Measurements from ENCODE around the gene MRTFB.
"Not testable (repeated sequence)": the region's sequence is repeated elsewhere in the genome, so short reads cannot be mapped to it uniquely, and the experiment has no call there.

MRTFB gene

GRCh38 chr16:14104066-14104465, 32.9 kb downstream of the MRTFB start:
- no peak for DNase-seq (ENCODE audit: low spot score)

GRCh38 chr16:14105760-14106375, 34.7 kb downstream of the MRTFB start:
- peak; percentile 15 for DNase-seq (ENCODE audit: low spot score)

DNA sequence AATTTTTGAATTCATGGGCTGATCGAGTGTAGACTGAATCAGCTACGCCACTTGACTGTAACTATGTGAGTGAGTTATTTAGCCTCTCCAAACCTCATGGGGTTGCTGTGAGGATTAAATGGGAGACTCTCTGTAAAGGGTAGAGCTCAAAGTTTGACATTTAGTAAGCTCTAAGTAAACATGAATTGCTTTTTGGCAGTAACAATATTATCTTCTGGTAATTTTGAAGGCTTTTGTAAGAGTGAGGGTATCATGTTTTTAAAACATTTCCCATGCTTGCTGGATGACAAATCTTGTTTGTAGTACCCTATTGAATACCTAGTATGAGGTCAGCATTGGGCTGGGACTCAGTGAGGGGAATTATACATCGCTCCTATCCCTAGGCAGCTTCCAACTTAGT, 35.3 kb downstream of the MRTFB start:
- DNase-seq (ENCODE audit: low spot score) = no peak

GRCh38 chr16:14106961-14107360, 35.8 kb downstream of the MRTFB start:
- no peak for DNase-seq (ENCODE audit: low spot score)

DNA sequence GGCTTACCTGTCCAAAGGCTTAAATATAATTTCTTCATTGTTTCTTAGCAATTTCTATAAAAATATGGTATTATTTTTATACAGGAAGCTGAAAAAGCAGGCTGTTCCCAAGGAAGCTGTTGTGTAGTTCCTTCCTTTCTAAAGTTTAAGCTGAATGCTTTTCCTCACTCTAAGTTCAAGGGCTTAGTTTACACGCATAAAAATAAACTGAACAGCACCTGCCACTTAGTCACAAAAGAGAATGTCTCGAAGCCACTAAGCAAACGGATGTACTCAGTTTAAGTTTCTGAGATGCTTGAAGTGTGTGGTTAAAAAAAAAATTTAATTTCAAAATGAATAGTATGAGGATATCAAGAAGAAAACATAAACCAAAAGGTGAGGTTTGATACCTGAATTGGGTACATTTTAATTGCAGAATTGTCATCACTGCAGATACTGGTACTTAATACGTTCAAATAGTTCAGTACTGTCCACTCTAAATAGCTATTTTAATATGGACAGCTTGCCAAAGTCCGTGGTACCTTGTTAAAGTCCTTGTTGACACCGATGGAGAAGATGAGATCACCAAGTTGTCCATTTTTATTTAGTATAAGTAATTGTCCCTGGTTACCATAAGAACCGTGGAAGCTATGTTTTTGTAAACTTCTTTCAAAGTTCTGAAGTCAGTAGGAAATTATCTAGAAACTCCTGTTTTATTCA, 38.1 kb downstream of the MRTFB start:
- DNase-seq (ENCODE audit: low spot score) = no peak

DNA sequence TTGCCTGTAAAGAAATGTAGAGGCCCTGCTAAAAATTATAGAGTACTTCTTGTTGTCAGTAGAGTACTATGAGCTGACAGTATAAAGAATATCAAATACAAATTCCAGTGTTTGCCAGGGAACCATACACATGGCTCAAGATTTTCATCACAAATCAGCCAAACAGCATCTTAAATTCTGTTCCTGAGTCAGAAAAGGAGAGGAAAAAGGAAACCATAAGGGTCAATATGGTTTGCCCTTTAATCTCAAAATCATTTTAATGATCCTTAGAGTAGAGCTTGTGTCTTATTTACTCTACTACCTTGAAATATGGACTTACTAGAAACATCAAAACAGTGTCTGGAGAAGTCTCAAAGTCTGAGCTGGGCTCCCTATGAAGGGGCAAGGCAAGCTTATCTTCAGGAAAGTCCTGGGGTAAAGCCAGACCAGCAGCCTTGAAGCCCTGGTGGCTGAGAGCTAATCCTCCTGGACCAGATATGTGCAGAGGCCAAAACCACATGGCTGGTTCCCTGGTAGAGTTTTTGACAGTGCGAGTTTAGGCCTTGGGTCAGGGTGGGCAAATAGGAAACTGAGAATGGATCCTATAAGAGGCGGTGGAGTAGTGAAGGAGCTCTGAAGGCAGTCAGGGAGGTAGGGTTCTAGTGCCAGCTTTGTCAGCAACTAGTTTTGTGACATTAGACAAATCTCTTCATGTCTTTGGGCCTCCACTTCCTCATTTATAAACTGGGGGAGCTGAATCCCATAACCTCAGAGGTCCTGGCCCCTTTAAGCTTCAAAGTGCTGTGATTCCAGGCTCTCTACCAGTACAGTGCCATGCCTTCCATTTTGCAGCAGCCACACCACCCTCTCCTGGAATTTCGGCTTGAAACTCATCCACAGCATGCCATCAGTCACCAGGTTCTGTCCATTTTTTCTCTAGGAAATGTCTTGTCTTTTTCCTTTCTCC, 38.9 kb downstream of the MRTFB start:
- no peak for DNase-seq (ENCODE audit: low spot score)

GRCh38 chr16:14110728-14111251, 39.7 kb downstream of the MRTFB start:
- DNase-seq (ENCODE audit: low spot score) = no peak

GRCh38 chr16:14111713-14112538, 40.8 kb downstream of the MRTFB start:
- no peak for DNase-seq (ENCODE audit: low spot score)

GRCh38 chr16:14112539-14112856, 41.4 kb downstream of the MRTFB start:
- no peak for DNase-seq (ENCODE audit: low spot score)

GRCh38 chr16:14113344-14113743, 42.2 kb downstream of the MRTFB start:
- no peak for DNase-seq (ENCODE audit: low spot score)

GRCh38 chr16:14117051-14117450, 45.9 kb downstream of the MRTFB start:
- DNase-seq (ENCODE audit: low spot score) = no peak

- no peak for DNase-seq (ENCODE audit: low spot score)
Measured at GRCh38 chr16:14119799-14120198, 48.7 kb downstream of the MRTFB start.

GRCh38 chr16:14120335-14120734, 49.2 kb downstream of the MRTFB start:
- DNase-seq (ENCODE audit: low spot score) = no peak

GRCh38 chr16:14121142-14121541, 50.0 kb downstream of the MRTFB start:
- DNase-seq (ENCODE audit: low spot score) = no peak

- DNase-seq (ENCODE audit: low spot score) = no peak
Measured at GRCh38 chr16:14121872-14122271, 50.8 kb downstream of the MRTFB start.

DNA sequence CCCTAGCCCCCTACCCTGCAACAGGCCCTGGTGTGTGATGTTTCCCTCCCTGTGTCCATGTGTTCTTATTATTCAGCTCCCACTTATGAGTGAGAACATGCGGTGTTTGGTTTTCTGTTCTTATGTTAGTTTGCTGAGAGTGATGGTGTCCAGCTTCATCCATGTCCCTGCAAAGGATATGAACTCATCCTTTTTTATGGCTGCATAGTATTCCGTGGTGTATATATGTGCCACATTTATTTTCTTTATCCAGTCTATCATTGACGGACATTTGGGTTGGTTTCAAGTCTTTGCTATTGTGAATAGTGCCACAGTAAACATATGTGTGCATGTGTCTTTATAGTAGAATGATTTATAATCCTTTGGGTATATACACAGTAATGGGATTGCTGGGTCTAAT, 51.3 kb downstream of the MRTFB start:
- DNase-seq (ENCODE audit: low spot score) = not testable (repeated sequence)

DNA sequence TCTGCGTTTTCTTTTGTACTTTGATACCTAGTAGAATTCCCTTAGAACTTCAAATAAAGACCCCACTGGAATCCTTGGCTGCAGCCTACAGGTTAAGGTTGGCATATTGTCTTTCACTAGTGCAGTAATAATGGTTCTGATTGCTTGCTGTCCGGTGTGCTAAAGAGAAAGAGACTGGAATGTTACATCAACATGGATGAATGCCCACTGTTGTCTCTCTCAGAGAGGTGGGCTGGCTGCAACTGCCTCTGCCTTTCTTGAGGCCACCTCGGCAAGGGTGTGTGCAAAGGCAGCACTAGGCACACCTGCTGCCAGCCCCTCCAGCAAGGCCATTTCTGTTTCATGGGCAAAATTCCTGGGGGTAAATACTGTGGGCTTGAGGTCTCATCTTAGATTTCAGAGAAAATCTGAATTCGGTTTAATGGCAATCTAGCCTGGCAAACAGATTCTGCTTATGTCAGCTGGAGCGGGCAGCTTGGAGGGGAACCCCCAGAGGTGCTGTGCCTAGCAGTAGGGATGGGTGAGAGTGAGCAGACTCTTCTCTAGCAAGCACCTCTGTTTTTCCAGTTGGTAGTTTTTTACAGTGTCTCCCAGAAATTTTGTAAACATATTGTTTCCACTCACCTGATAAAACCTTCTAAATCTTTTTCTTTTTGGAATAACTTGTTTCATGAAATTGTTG, 54.0 kb downstream of the MRTFB start:
- DNase-seq (ENCODE audit: low spot score) = no peak

- DNase-seq (ENCODE audit: low spot score) = no peak
Measured at GRCh38 chr16:14125708-14126107, 54.6 kb downstream of the MRTFB start.

DNA sequence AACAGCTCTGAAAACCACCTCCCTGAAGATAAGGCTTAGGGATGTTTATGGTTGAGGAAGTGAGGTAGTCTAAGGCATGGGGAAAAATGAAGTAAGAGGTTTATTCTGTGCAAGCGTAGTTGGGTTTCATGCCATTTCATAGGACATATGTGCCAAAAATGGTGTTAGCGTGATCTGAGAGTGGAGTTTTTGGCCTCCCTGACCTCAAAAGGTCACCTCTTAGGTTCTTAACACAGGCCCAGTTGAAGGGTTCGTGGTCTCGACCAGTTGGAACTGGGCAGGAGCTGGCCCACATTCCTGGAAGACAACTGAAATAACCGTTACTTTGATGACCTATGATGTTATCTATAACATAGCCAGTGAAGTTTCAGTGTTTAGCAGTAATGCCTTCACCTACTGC, 57.0 kb downstream of the MRTFB start:
- DNase-seq (ENCODE audit: low spot score) = no peak

GRCh38 chr16:14129502-14129901, 58.4 kb downstream of the MRTFB start:
- no peak for DNase-seq (ENCODE audit: low spot score)

All from putamen (tissue), 1 donor.